HG03039 (cell line): ENCODE measurements around the gene PRDX1.
"Not testable (repeated sequence)": the region's sequence is repeated elsewhere in the genome, so short reads cannot be mapped to it uniquely, and the experiment has no call there.

Experiments used
- ATAC-seq: cut with Tn5 transposase; IDR thresholded peaks from one replicate; pipeline ENCODE4 v1.9.1; 2021; ENCODE audit warnings: mild to moderate bottlenecking, moderate library complexity; ENCODE audit not compliant: unreplicated experiment

Gene PRDX1

DNA sequence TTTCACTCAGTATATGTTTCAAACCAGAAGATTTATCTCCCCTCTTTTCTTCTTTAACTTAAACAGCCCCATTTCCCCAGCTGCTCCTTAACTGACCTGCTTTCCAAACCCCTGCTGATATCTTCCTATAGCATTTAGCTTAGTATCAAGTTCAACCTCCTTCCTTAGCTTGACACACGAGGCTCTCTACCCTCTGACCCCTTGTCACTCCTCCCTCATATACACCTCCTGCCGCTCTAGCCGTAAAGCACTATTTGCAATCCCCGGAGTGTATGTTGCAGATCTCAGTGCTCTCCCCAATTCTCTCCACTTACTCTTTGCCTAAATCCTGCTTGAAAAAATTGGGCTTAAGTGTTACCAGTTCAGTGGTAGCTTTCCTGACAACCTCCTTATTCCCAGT lies 15.2 kb upstream of the PRDX1 start:
- no peak for ATAC-seq

DNA sequence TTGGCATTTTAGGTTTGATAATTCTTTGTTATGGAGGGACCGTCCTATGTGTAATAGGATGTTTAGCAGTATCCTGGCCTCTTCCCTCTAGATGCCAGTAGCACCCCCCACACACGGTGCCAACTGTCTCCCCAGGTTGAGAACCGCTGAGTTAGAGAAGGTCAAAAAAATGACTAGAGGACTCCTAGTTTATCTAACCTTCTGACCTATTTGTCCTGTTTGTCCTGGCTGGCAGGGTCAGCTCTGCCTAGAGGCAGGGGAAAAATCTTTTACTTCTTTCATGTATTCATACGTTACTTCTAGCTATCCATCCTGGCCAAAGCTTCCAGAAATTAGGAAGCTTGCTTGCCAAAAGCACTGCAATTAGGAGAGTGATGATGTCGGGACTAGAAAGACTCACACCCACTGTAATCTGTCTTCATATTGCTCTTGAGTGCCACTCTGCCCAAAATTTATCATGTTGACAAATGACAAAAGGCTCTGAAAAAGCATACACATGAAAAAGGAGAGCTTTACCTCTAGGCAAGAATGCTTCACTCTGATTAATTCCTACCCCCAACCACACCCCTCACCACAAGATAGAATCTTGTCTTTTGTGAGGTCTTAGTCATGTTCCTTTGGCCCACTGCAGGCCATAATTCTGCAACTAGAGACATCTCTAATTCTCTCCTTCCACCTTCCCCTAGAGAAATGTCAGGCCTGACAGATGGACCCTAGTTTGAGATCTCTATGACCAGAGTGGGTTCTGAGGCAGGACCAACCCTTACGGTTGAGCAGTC lies 14.5 kb upstream of the PRDX1 start:
- ATAC-seq, result no peak

DNA sequence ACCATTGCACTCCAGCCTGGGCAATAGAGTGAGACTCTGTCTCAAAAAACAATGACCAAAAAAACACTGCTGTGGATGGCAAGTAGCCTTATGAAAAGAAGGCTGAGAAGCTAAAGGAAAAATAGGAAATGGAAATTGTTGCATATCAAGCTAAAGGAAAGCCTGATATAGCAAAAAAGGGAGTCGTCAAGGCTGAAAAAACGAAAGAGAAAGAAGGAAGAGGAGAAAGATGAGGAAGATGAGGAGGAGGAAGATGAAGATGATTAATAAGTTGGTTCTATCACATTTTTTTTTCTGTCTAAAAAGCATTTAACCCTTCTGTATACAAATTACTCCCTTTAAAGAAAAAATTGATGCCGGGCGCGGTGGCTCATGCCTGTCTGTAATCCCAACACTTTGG lies 10.2 kb upstream of the PRDX1 start:
- ATAC-seq, result no peak

DNA sequence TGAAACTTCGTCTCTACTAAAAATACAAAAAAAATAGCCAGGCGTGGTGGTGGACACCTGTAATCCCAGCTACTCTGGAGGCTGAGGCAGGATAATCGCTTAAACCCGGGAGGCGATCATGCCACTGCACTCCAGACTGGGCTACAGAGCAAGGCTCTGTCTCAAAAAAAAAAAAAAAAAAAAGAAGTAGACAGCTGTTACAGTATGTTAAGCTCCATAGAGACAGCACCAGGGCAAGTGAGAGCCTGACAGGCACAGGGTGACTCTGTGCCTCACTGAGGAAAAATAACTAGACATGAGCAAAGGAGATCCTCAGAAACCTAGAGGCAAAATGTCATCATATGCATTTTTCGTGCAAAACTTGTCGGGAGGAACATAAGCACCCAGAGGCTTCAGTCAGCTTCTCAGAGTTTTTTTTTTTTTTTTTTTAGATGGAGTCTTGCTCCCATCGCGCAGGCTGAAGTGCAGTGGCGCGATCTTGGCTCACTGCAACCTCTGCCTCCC lies 9.0 kb upstream of the PRDX1 start:
- ATAC-seq, result no peak

DNA sequence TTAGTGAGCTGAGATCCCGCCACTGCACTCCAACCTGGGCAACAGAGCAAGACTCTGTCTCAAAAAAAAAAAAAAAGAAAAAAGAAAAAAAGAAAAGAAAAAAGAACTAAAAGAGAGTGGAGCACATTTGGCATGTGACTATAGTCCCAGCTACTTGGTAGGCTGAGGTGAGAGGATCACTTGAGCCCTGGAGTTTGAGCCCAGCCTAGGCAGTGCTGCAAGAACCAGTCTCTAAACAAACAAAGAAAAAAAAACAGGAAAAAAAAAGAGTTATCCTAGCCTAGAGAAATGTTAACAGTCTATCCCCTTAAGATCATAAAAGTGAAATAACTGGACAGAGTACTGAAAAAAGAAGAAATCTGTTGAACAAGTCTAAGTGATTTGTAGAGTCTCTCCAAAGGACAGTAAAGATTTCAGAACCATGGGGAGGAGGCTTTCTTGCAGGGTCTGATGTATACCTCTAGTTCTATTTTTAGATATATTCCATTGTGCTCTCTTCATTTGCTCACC lies 4.5 kb upstream of the PRDX1 start:
- ATAC-seq, result no peak

DNA sequence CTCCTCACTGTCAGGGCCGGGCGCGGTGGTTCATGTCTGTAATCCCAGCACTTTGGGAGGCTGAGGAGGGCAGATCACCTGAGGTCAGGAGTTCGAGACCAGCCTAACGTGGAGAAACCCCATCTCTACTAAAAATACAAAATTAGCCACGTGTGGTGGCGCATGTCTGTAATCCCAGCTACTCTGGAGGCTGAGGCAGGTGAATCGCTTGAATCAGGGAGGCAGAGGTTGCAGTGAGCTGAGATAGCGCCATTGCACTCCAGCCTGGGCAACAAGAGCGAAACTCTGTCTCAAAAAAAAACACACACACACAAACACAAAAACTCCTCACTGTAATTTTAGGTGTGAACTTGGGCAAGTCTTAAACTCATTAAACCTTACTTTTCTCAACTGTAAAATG lies 2.3 kb upstream of the PRDX1 start:
- ATAC-seq, result not testable (repeated sequence)

DNA sequence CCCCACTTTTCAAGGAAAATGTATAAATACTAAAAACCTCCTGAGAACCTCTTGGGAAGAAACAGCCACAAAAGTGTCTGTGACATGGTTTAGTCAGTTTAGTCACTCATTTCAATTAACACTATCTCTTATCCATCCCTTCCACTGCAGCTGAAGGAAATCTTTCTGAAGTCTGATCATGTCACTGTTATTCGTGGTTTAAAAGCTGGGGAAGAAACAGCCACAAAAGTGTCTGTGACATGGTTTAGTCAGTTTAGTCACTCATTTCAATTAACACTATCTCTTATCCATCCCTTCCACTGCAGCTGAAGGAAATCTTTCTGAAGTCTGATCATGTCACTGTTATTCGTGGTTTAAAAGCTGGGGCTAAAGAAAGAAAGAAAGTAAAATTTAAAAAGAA lies 1.8 kb upstream of the PRDX1 start:
- not testable (repeated sequence) for ATAC-seq

DNA sequence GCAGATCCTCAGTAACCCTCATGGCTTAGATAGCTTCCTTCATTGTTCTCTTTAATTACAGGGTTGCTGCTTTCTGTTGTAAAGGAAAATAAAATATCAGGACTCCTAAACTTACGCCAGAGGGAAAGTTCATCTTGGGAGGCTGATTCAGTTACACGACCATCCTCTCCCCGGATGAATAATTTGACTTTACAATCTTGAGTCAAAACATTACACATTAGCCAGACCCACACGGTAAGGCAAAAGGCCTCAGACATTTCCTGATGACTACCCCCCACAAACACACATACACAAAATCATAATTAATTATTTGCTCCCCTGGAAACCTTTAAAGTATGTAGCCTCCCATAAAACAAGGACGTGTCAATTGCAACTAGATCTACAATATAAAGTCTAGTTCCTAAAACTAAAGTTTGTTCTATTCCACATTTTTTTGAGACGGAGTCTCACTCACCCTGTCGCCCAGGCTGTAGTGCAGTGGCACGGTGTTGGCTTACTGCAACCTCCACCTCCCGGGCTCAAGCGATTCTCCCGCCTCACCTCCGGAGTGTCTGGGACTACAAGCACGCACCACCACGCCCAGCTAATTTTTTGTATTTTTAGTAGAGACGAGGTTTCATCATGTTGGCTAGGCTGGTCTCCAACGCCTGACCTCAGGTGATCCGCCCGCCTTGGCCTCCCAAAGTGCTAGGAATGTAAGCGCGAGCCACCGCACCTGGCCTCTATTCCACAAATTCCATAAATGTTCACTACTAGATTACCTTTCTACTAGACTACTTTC lies 830 bp upstream of the PRDX1 start:
- ATAC-seq, result no peak

DNA sequence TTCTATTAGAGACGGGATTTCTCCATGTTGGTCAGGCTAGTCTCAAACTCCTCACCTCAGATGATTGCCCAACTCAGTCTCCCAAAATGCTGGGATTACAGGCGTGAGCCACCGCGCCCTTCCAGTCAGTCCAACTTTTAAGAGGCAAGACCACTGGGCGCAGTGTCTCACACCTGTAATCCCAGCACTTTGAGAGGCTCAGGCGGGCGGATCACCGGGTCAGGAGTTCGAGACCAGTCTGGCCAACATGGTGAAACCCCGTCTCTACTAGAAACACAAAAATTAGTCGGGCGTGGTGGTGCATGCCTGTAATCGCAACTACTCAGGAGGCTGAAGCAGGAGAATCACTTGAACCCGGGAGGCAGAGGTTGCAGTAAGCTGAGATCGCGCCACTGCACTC lies 1.9 kb downstream of the PRDX1 start:
- not testable (repeated sequence) for ATAC-seq

DNA sequence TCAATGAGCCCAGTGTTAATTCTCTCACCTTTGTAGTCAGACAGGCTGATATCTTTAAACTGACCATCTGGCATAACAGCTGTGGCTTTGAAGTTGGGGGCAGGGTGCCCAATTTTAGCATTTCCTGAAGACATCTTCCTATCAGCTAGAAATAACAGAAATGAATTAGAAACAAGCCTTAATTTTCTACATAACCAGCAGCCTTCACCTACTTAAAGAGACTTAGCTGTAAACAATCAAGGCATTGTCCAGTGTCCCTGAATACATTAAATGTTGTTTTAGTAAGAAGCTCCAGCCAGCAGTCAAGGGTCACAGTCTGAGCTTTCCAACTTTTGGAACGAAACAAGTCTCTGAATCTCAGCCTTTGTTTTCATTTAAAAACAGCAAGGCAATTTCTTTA lies 2.8 kb downstream of the PRDX1 start:
- no peak for ATAC-seq

DNA sequence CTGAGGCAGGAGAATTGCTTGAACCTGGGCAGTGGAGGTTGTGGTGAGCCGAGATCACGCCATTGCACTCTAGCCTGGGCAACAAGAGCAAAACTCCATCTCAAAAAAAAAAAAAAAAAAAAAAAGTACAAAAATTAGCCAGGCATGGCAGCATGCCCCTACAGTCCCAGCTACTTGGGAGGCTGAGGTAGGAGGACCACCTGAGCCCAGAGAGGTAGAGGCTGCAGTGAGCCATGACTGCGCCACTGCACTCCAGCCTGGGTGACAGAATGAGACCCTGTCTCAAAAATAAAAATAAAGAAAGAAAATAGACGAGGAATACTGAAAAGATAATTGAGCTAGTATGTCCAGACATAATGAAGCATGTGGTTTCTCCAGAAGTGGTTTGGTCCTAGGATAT lies 3.3 kb downstream of the PRDX1 start:
- not testable (repeated sequence) for ATAC-seq

DNA sequence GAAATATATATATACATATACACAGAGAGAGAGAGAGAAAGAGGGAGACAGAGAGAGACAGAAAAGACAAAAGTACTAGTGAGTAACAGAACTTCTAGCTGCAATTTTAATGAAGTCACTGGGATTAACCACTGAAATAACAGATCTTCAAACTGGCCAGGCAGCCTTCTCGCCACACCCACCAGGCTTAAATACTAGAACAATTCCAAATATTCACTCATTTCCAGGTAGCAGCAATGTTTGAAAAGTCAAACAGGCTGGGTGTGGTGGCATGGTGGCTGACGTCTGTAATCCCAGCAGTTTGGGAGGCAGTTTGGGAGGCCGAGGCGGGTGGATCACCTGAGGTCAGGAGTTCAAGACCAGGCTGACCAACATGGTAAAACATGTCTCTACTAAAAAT lies 5.2 kb downstream of the PRDX1 start:
- ATAC-seq, result no peak

DNA sequence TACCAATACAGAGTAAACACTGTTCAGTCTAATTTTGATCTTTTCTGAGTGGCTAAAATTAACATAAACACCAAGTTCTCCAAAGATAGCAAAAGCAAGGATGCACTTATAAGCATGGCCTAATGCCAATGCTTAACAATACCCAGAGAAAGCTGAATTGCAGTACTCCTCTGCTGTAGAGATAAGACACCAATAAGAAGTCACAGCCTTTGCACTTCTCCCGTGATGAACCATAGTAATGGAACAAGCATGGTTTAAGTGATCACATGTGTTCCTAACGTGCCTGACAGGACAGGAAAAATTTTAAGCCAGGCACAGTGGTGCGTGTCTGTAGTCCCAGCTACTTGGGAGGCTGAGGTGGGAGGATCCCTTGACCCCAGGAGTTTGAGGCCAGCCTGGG lies 5.6 kb downstream of the PRDX1 start:
- ATAC-seq, result no peak

DNA sequence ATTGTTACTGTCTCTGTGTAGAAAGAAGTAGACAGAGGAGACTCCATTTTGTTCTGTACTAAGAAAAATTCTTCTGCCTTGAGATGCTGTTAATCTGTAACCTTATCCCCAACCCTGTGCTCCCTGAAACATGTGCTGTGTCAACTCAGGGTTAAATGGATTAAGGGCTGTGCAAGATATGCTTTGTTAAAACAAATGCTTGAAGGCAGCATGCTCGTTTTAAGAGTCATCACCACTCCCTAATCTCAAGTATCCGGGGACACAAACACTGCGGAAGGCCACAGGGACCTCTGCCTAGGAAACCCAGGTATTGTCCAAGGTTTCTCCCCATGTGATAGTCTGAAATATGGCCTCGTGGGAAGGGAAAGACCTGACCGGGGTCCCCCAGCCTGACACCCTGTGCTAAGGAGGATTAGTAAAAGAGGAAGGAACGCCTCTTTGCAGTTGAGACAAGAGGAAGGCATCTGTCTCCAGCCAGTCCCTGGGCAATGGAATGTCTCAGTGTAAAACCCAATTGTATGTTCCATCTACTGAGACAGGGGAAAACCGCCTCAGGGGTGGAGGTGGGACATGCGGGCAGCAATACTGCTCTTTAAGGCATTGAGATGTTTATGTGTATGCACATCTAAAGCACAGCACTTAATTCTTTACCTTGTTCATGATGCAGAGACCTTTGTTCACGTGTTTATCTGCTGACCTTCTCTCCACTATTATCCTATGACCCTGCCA lies 8.0 kb downstream of the PRDX1 start:
- ATAC-seq, result not testable (repeated sequence)

DNA sequence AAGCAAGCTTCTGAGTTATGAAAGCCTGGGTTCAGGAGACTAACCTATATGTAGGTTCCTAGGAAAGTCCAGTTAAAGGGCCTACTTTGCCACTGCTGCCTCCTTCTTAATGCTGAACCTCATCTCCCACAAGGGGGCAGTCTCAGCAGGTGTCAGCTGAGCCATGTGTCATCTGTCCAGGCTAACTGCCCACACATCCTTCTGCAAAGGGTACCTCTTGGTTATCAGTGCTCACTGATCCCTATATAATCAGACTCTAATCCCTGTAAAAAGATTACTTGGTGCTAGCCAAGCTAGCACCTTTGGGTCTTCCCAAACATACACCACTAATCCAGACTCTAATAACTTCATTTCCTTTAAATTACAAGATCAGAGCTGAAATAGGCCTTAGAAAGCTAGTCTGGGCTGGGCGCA lies 9.0 kb downstream of the PRDX1 start:
- ATAC-seq, result no peak

DNA sequence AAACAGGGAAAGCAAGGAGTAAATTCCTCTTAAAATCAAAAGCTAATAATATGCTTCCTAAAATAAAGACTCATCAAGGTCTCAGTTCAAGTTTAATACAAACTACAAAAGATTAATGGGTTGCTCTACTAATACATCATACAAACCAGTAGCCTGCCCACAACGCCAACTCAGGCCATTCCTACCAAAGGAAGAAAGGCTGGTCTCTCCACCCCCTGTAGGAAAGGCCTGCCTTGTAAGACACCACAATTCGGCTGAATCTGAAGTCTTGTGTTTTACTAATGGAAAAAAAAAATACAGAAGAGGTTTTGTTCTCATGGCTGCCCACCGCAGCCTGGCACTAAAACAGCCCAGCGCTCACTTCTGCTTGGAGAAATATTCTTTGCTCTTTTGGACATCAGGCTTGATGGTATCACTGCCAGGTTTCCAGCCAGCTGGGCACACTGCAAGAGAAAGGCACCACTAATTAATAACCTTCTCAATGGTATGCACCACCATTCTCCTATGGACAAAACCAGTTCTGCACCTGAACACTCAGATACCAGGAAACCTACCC lies 10.6 kb downstream of the PRDX1 start:
- no peak for ATAC-seq

DNA sequence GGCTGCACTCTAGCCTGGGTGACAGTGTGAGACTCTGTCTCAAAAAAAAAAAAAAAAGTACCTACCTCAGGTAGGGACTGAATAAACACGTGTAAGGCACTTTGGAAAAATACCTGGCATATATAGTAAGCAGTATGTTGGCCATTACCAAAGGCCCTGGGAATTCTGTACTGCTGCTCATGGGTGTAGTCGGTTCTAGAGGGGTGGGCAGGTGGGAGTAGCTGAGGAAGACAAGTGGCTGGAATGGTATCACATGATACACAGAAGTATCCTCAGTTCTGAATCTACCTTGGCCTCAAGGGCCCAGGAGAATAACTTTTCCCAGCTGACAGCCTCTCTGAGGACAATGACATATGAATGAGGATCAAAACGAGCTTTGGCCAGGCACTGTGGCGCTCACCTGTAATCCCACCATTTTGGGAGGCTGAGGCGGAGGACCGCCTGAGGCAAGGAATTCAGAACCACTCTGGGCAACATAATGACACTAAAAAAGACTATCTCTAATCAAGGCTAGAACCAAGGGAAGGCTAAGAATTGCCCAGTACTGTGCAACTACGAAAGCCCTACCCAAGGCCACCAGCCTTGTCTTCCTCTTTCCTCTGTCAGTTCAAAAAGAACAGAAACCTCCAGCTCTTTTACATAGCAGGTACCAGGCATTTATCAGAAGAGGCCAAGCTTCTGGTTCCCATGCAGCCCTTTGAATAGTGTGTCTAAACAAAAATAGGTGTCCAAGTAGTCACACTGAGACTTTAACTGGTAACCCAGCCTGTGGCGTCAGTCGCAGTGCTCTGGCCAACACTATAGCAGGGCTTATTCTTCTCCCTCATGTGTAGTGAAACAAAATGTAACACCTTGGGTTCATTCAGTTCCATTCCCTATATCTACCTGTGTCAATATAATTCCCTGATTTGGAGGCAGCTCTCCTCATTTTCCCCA lies 11.4 kb downstream of the PRDX1 start:
- no peak for ATAC-seq

DNA sequence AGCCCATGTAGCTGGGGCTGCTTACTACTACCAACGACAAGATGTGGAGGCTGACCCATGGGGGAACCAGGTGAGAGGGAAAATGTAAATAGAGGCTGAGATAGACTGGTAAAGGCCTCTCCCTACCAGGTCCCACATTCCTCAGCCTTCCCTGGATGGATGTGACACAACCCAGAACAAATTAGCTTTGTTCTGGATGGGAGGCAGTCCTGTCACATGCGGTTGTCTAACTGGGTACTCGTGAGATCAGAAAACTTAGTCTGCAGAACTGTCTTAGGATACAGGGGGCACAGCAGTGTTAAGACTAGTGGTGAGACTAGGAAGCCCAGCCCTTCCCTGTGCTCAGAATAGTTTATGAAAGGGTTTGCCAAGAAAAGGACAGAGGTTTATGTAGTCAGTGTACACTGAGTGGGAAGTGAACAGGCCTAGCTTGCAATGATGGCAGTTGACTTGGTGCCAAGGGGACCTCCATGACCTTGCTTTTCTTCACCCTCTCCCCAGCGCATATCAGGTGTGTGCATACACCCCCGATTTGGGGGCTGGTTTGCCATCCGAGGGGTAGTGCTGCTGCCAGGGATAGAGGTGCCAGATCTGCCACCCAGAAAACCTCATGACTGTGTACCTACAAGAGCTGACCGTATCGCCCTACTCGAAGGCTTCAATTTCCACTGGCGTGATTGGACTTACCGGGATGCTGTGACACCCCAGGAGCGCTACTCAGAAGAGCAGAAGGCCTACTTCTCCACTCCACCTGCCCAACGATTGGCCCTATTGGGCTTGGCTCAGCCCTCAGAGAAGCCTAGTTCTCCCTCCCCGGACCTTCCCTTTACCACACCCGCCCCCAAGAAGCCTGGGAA lies 13.2 kb downstream of the PRDX1 start:
- ATAC-seq, result no peak

DNA sequence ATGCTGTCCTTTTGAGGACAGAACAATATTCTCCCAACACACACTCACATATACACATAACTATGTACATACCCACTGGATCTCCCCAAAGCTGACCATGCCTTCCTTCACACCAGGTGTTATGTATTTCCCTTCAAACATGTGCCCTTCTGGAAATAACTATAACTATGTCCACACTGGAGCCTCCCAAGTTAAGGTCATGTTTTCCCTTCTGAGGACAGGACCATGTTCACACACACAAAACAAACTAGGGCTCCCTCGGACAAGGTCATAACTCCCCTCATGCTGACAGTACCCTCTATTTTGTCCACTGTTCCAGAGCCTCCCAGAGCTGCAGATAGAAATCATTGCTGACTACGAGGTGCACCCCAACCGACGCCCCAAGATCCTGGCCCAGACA lies 13.8 kb downstream of the PRDX1 start:
- no peak for ATAC-seq
